ENCODE measurements around the gene PHLDA2. TPM values are rescaled to one million over a fixed set of nuclear protein-coding genes. Genes with fewer than 3 reads are reported as not detected.
A peak's percentile ranks its signal among the peaks of the same experiment; 100 is the strongest.

The PHLDA2 gene
- total RNA-seq, 1 experiment from 2014 or later, result 309 TPM

GRCh38 chr11:2951231-2952110 lies 22.3 kb upstream of the PHLDA2 start:
- ATAC-seq (no peak), DNase-seq (ENCODE audit: low read depth, low spot score) (no peak)
- H3K4me3 ChIP-seq (replicated peaks in 1 of 2; ENCODE audit: low read depth in 1 of 2, low read length in 2 of 2), result no peak overlapping the region
- H4K20me1 ChIP-seq (ENCODE audit: insufficient read depth), result peaks cover 3% of the 10 kb centered on the region; the same call in 1 of the 2 replicates
- ChIA-PET RAD21 (ENCODE audit: low non-redundant PET in 1 of 2, low total read pairs in 2 of 2, uncharacterized antibody in 2 of 2, unreplicated experiment in 2 of 2) (no interaction called here), CTCF (no interaction called here), POLR2A (no interaction called here)
- H3K36me3 ChIP-seq (ENCODE audit: control insufficient read depth in 1 of 2, insufficient read depth in 2 of 2, low read length in 2 of 2), result peaks cover 46 to 73% of the 10 kb centered on the region in 2 experiments
- intact Hi-C loops (cut with micrococcal nuclease), result no loop called here
- H2AFZ ChIP-seq (ENCODE audit: low read depth, low read length, poor library complexity, severe bottlenecking), result no peak overlapping the region
- H3K9ac ChIP-seq (ENCODE audit: low read length), result no peak overlapping the region
- no peak overlapping the region for H3K27ac ChIP-seq (ENCODE audit: low read depth, low read length)
- H3K4me1 ChIP-seq (ENCODE audit: control insufficient read depth in 1 of 2, insufficient read depth in 2 of 2, low read length in 2 of 2), result peaks cover 0 to 16% of the 10 kb centered on the region in 2 experiments; a peak in 1 of 4 replicates
- no peaks in the 10 kb centered on the region for H3K9me3 ChIP-seq (ENCODE audit: control insufficient read depth in 1 of 2, insufficient read depth in 1 of 2, low read depth in 1 of 2, low read length in 2 of 2)
- H3K4me2 ChIP-seq (ENCODE audit: low read length), result no peak overlapping the region
- H3K9me2 ChIP-seq (ENCODE audit: insufficient read depth), result no peaks in the 10 kb centered on the region
- peaks cover 42% of the 10 kb centered on the region; the same call in 1 of the 2 replicates for H3K79me2 ChIP-seq (ENCODE audit: insufficient read depth, low read length)
- BruUV-seq (replicated peaks), result no TSS peak
- TF ChIP-seq SP1 (IDR thresholded peaks at IDR 0.05; ENCODE audit: low read depth) (0 out of 2 replicates have a peak, but pooled peaks have one; percentile 11), ELF1 (IDR thresholded peaks at IDR 0.05; ENCODE audit: borderline replicate concordance, low read depth) (no peak)
- H3K27me3 ChIP-seq (ENCODE audit: insufficient read depth, low read length), result no peaks in the 10 kb centered on the region

- no peaks in the 10 kb centered on the region for H3K9me2 ChIP-seq (ENCODE audit: insufficient read depth)
- H3K27me3 ChIP-seq (ENCODE audit: insufficient read depth, low read length), result no peaks in the 10 kb centered on the region
- ChIA-PET CTCF (no interaction called here), POLR2A (no interaction called here), RAD21 (ENCODE audit: low non-redundant PET in 1 of 2, low total read pairs in 2 of 2, uncharacterized antibody in 2 of 2, unreplicated experiment in 2 of 2) (no interaction called here)
- BruUV-seq (replicated peaks), result no TSS peak
- H3K79me2 ChIP-seq (ENCODE audit: insufficient read depth, low read length), result peaks cover 40% of the 10 kb centered on the region; the same call in 1 of the 2 replicates
- H4K20me1 ChIP-seq (ENCODE audit: insufficient read depth), result no peaks in the 10 kb centered on the region; the same call in 1 of the 2 replicates
- no peak overlapping the region for H3K27ac ChIP-seq (ENCODE audit: low read depth, low read length)
- H3K36me3 ChIP-seq (ENCODE audit: control insufficient read depth in 1 of 2, insufficient read depth in 2 of 2, low read length in 2 of 2), result peaks cover 46 to 66% of the 10 kb centered on the region in 2 experiments
- DNase-seq (ENCODE audit: low read depth, low spot score) (no peak), ATAC-seq (no peak)
- no peaks in the 10 kb centered on the region for H3K9me3 ChIP-seq (ENCODE audit: control insufficient read depth in 1 of 2, insufficient read depth in 1 of 2, low read depth in 1 of 2, low read length in 2 of 2)
- intact Hi-C loops (cut with micrococcal nuclease), result no loop called here
- TF ChIP-seq CEBPB (IDR thresholded peaks at IDR 0.05; ENCODE audit: low read depth), result no peak
- no peak for TF ChIP-seq JUND (IDR thresholded peaks at IDR 0.05)
- no peak for TF ChIP-seq SIN3A (IDR thresholded peaks at IDR 0.05; ENCODE audit: low read depth)
- no peak for TF ChIP-seq ZBTB33 (IDR thresholded peaks at IDR 0.05; ENCODE audit: extremely low read depth, insufficient replicate concordance, low read length)
- no peak for TF ChIP-seq POLR2A (IDR thresholded peaks at IDR 0.05; ENCODE audit: borderline replicate concordance, extremely low read depth, insufficient read depth, insufficient read length)
- no peak for TF ChIP-seq SP1 (IDR thresholded peaks at IDR 0.05; ENCODE audit: low read depth)
- H3K4me1 ChIP-seq (ENCODE audit: control insufficient read depth in 1 of 2, insufficient read depth in 2 of 2, low read length in 2 of 2), result peaks cover 0 to 16% of the 10 kb centered on the region in 2 experiments; a peak in 1 of 4 replicates
- H2AFZ ChIP-seq (ENCODE audit: low read depth, low read length, poor library complexity, severe bottlenecking), result no peak overlapping the region
- no peak overlapping the region for H3K4me3 ChIP-seq (replicated peaks in 1 of 2; ENCODE audit: low read depth in 1 of 2, low read length in 2 of 2)
- H3K4me2 ChIP-seq (ENCODE audit: low read length), result no peak overlapping the region
- H3K9ac ChIP-seq (ENCODE audit: low read length), result no peak overlapping the region
These were observed 21.6 kb upstream of the PHLDA2 start for GRCh38 chr11:2950825-2951224.
